HG03558 (cell line): Measurements from ENCODE around the gene STPG1.
A peak's percentile ranks its signal among the peaks of the same experiment; 100 is the strongest.

Experiments used
- ATAC-seq: cut with Tn5 transposase; IDR thresholded peaks from one replicate; pipeline ENCODE4 v1.9.1; 2021; ENCODE audit warnings: moderate number of reproducible peaks; ENCODE audit not compliant: unreplicated experiment; ENCODE audit errors: extremely low read depth

Gene STPG1

GRCh38 chr1:24427545-24427862 is 13.9 kb upstream of the STPG1 start:
- ATAC-seq: no peak

- ATAC-seq: no peak
Measured at GRCh38 chr1:24426744-24427544, 13.4 kb upstream of the STPG1 start.

- no peak for ATAC-seq
Measured at GRCh38 chr1:24425922-24426321, 12.3 kb upstream of the STPG1 start.

- ATAC-seq: no peak
Measured at GRCh38 chr1:24425441-24425840, 11.9 kb upstream of the STPG1 start.

GRCh38 chr1:24424990-24425389 is 11.4 kb upstream of the STPG1 start:
- no peak for ATAC-seq

- no peak for ATAC-seq
Measured at GRCh38 chr1:24424207-24424606, 10.6 kb upstream of the STPG1 start.

- ATAC-seq: no peak
Measured at GRCh38 chr1:24421502-24421901, 7.9 kb upstream of the STPG1 start.

- no peak for ATAC-seq
Measured at GRCh38 chr1:24420547-24420946, 7.0 kb upstream of the STPG1 start.

- ATAC-seq: no peak
Measured at GRCh38 chr1:24418898-24419628, 5.5 kb upstream of the STPG1 start.

GRCh38 chr1:24417681-24418080 is 4.1 kb upstream of the STPG1 start:
- ATAC-seq: no peak

GRCh38 chr1:24416666-24417391 is 3.2 kb upstream of the STPG1 start:
- ATAC-seq: no peak

GRCh38 chr1:24415910-24416665 is 2.5 kb upstream of the STPG1 start:
- ATAC-seq: no peak

- peak; percentile 76 for ATAC-seq
Measured at GRCh38 chr1:24415334-24415909, 1.8 kb upstream of the STPG1 start, which contains the start of gene NIPAL3. NIPAL3 (plus strand) TSS chr1:24415802; CDS start chr1:24419548, 3,746 bp downstream.

- no peak for ATAC-seq
Measured at GRCh38 chr1:24414775-24415333, 1.3 kb upstream of the STPG1 start.

- no peak for ATAC-seq
Measured at GRCh38 chr1:24412408-24412807, 1.2 kb downstream of the STPG1 start.

- no peak for ATAC-seq
Measured at GRCh38 chr1:24411963-24412362, 1.6 kb downstream of the STPG1 start.

GRCh38 chr1:24410750-24411149 is 2.8 kb downstream of the STPG1 start:
- ATAC-seq: no peak

GRCh38 chr1:24409535-24409934 is 4.0 kb downstream of the STPG1 start:
- no peak for ATAC-seq

GRCh38 chr1:24406788-24407187 is 6.8 kb downstream of the STPG1 start:
- ATAC-seq: no peak

- no peak for ATAC-seq
Measured at GRCh38 chr1:24403806-24404205, 9.8 kb downstream of the STPG1 start.
